GM19239 (cell line): Measurements from ENCODE around the gene ST6GALNAC2.
A peak's percentile ranks its signal among the peaks of the same experiment; 100 is the strongest.

Experiments used
- DNase-seq: peaks from one replicate; pipeline ENCODE4 v3.0.0; 2011; ENCODE audit warnings: low spot score; ENCODE audit not compliant: insufficient read length
- FAIRE-seq: peaks from 2 replicates; lab custom pipeline; 2011; peaks lifted over from hg19 to GRCh38; lab: Jason Lieb, UNC

ST6GALNAC2 gene

GRCh38 chr17:76558198-76559095 is 27.2 kb downstream of the ST6GALNAC2 start:
- FAIRE-seq, result peak; percentile 47
- no peak for DNase-seq

- FAIRE-seq, result peak; percentile 93
These were observed 28.1 kb downstream of the ST6GALNAC2 start for GRCh38 chr17:76557368-76558197.

GRCh38 chr17:76556765-76557367 is 28.8 kb downstream of the ST6GALNAC2 start:
- no peak for DNase-seq
- FAIRE-seq, result no peak

More at GRCh38 chr17:76557368-76558197, 28.1 kb downstream of the ST6GALNAC2 start:
- peak; percentile 79 for DNase-seq

GRCh38 chr17:76554131-76554530 is 31.5 kb downstream of the ST6GALNAC2 start:
- FAIRE-seq (no peak), DNase-seq (no peak)

GRCh38 chr17:76553178-76553908 is 32.3 kb downstream of the ST6GALNAC2 start:
- no peak for FAIRE-seq
- no peak for DNase-seq

- FAIRE-seq, result no peak
These were observed 34.0 kb downstream of the ST6GALNAC2 start for GRCh38 chr17:76551685-76552084.

GRCh38 chr17:76550712-76551615 is 34.7 kb downstream of the ST6GALNAC2 start:
- DNase-seq (no peak), FAIRE-seq (no peak)

More at GRCh38 chr17:76551685-76552084, 34.0 kb downstream of the ST6GALNAC2 start:
- no peak for DNase-seq

- DNase-seq, result no peak
- no peak for FAIRE-seq
These were observed 36.1 kb downstream of the ST6GALNAC2 start for GRCh38 chr17:76549539-76549938.

- DNase-seq, result no peak
- no peak for FAIRE-seq
These were observed 36.5 kb downstream of the ST6GALNAC2 start for GRCh38 chr17:76549215-76549518.

- FAIRE-seq (no peak), DNase-seq (no peak)
These were observed 37.1 kb downstream of the ST6GALNAC2 start for GRCh38 chr17:76548378-76549214.

GRCh38 chr17:76547642-76548202 is 37.9 kb downstream of the ST6GALNAC2 start:
- FAIRE-seq, result no peak

GRCh38 chr17:76547183-76547641 is 38.4 kb downstream of the ST6GALNAC2 start:
- peak; percentile 61 for FAIRE-seq
- no peak for DNase-seq

More at GRCh38 chr17:76547642-76548202, 37.9 kb downstream of the ST6GALNAC2 start:
- no peak for DNase-seq

GRCh38 chr17:76546556-76547182 is 39.0 kb downstream of the ST6GALNAC2 start:
- DNase-seq (no peak), FAIRE-seq (no peak)

GRCh38 chr17:76545918-76546555 is 39.6 kb downstream of the ST6GALNAC2 start:
- FAIRE-seq, result no peak
- DNase-seq, result no peak

GRCh38 chr17:76544546-76545365 is 40.9 kb downstream of the ST6GALNAC2 start:
- FAIRE-seq (no peak), DNase-seq (no peak)
